Suprapubic skin (tissue), 3 donors: ENCODE data around the gene THOC6.

Experiments
- CTCF ChIP-seq, 2 donors: fragments of 200-600 bp in 1 of 2; fragments of 450-650 bp in 1 of 2; sonication (generic) in 1 of 2; IDR thresholded peaks; one replicate each; pipeline ENCODE4 v1.5.1; 2016 to 2019; ENCODE audit warnings: antibody characterized with exemption in 2 of 2, mild to moderate bottlenecking in 1 of 2, moderate library complexity in 1 of 2
- EP300 ChIP-seq: sonication (generic); formaldehyde crosslinking; IDR thresholded peaks from one replicate; pipeline ENCODE4 v1.6.1; 2017; ENCODE audit warnings: antibody characterized with exemption
- POLR2A ChIP-seq, 2 donors: fragments of 450-650 bp; IDR thresholded peaks; one replicate each; pipeline ENCODE4 v1.6.1; 2017; ENCODE audit warnings: antibody characterized with exemption in 2 of 2, mild to moderate bottlenecking in 2 of 2, moderate library complexity in 2 of 2

GRCh38 chr16:3014971-3015370 lies 8.9 kb upstream of the THOC6 start:
- TF ChIP-seq CTCF (IDR thresholded peaks at IDR 0.05) (no peak), POLR2A (IDR thresholded peaks at IDR 0.05) (no peak), EP300 (no peak)
